NCI-H2171 (cell line): ENCODE data around the gene ASPG.

Source experiments
- DNase-seq: peaks from one replicate; lab custom pipeline; 2025; lab: John Stamatoyannopoulos, UW

Gene ASPG

DNA sequence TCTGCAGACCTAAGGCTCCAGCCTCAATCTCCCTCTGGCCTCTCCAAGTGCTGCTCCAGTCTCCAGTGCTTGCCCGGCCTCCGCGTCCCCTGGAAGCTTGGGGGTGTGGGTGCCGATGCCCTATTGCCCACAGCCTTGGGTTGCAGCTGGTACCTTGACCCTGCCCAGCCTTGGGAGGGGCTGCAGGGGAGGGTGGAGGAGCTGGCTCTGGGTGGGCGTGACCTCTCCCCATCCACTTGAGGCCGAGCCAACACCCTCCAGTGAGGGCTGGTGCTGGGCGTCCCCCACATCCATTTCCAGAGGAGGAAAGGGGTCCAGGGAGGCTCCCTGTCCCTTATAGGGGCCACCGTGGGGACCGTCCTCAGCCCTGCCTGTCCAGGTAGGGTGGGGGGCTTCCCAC lies 77.0 kb downstream of the ASPG start:
- no peak for DNase-seq

DNA sequence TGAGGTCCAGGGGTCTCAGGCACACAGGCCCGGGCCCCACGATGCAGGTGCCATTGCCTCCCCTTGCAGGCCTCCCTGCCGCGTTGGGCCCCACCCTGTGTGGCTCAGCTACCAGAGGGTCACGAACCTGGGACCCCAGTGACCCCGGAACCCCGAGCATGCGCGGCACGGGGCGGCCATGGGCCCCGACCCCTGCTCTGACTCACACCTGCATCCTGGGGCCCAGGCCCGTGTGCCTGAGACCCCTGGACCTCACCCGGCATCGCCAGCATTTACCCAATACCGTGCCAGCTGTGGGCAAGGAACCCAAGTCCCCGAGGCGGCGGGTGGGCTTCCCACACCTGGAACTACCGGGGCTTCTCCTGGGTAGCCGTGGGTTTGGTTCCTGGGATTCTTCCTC lies 78.0 kb downstream of the ASPG start:
- no peak for DNase-seq

DNA sequence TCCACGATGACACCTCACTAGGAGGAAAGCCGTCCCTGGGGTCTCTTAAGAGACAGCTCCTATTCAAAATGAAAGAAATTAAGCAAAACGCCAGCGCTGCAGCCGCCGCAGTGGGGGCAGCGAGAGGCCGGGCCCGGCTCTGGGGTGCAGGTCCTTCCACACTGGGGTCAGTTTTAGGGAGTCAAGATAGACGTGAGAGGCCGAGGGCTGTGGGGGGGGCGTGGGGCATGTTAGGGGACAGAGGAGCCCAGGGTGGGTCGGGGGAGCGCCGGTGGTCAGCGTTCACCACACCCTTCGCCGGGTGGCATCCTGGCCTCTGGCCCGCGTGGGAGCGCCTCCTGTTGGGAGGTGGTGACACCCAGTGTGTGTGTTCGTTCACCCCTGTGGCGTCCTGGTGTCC lies 78.5 kb downstream of the ASPG start:
- DNase-seq = no peak

DNA sequence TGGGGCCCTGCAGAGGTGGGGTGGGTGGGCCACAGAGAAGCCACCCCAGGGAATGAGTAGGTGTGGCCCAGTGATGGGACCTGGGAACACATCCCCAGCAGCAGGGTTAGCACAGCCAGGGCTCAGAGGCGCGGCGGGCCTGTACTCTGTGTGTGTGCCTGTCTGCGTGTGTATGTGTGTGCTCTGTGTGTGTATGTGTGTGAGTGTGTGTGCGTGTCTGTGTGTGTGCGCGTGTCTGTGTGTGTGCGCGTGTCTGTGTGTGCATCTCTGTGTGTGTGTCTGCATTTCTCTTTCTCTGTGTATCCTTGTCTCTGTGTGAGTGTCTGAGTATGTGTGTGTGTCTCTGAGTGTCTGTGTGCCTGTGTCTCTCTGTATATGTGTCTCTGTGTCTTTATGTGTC lies 79.0 kb downstream of the ASPG start:
- DNase-seq = no peak
